NCI-H1930 (cell line): ENCODE results near the gene CNNM2.

Experiments used
- DNase-seq, 2 experiments: peaks; one replicate each; lab custom pipeline; 2025; lab: John Stamatoyannopoulos, UW

Gene CNNM2

DNA sequence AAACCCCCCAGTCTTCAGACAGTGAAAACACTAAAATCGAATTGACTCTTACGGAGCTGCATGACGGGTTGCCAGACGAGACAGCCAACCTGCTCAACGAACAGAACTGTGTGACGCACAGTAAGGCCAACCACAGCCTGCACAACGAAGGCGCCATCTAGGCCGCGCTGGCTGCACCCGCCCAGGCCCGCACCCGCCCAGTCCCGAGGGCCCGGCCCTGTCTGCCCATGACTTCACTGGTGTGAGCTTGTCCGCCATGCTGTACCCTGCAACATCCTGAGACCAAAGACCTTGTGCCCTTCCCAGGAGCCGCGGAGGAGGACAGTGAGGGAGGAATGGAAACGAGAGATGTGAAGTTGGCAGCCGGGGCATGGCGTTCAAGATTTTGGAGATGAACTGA, 158.9 kb downstream of the CNNM2 start:
- DNase-seq, result no peak

DNA sequence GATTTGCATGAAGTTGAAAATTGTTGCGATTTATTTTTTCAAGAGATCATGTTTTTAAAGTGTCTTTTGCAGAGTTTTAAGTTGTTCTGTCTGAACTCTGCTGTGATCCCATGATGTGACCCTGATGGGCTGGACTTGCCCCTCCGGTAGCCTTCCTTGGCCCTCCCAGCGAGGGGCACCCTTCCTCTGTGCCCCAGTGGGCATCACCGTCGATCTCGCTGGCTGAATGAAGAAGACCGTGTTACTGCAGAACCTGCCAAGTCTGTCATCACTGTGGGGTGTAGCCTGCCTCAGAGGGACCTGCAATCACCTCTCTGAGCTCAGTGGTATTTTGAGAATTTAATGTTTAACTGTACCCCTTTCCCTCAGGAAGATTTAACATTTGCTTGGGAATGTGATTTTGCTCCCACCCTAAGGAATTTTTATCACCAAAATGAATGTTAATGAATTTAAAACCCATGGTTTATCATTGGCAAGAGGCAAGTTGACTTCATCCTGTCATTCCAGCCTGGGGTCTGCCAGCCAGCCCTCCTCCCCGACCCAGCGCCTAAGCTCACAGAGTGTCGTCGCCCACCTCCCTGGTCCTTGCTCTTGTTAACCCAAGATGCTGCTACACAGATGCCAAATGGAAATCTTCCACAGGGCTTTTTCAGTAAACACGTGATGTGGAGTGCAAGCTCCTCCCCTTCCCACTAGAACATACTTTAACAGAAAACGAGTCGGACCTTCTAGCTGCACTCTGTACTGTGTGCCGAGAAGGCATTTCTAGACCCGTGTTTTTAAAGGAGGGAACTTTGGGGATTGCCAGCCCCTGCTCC, 159.6 kb downstream of the CNNM2 start:
- no peak for DNase-seq

DNA sequence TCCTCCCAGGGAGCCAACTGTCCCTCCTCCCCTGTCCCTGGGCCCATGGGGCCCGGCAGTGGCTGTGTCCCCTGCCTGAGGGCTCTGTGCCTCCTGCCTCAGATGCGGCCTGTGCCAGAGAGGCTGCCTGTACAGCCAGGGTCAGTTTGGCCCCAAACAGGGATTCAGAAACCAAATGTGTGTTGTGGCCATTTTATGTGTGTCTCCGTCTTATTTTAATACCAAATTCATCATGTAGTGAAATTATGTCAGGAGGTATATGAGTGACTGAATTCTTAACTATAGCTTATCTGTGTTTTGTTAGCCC, 160.2 kb downstream of the CNNM2 start:
- DNase-seq, result no peak

DNA sequence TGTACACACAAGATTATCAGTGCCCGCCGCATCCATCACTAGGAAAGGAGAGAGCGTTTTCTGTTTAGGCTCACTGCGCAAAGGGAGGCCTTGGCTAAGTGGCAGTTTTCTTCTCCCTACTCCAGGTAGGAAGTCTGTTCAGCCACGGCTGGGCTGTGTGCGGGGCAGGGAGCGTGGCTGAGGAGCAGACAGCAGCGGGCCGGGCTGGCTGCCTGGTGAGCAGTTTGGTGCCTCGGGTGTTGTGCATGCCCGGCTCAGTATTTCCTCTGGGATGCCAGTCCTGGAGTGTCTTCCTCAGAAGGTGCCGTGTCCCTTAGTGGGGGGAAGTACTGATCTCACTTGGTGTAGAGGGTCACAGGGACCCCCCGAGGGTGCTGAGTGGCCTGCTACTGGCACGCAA, 160.6 kb downstream of the CNNM2 start:
- DNase-seq, result no peak

DNA sequence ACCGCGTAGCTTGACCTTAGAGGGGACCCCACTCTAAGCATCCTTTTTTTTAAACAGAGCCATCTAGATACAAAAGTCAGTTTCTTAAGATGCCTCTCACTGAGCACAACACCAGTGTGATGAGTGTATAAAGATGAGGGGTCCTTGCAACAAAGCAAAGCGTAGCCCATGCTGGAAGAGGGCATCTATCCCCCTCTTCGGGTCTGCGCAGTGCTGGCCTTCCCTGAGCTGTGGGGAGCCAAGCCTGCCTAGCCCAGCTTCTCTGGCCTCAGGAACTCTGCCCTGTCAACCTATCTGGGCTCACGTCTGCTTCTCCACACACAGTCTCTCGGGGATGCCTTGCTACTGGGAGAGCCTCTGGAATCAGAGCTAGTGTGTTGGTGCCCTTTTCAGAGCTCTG, 161.0 kb downstream of the CNNM2 start:
- DNase-seq, result no peak

DNA sequence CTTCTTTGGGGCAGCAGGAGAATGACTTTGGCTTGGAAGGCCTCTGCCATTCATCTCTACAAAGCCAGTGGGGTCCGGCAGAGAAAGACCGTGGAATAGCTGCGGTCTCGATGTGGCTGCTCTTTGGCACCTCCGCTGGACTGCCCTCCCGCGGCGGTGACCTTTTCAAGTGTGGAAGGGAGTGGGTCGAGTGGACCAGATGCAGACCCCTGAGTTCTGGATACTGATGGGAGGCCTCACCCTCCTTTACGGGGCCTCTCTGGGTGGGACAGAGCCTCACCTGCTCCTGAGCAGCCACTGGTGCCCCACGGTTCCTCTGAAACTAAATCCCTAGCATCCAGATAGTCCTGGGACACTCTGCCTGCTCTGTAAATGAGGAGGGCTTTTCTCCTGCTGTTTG, 161.9 kb downstream of the CNNM2 start:
- DNase-seq, result no peak

DNA sequence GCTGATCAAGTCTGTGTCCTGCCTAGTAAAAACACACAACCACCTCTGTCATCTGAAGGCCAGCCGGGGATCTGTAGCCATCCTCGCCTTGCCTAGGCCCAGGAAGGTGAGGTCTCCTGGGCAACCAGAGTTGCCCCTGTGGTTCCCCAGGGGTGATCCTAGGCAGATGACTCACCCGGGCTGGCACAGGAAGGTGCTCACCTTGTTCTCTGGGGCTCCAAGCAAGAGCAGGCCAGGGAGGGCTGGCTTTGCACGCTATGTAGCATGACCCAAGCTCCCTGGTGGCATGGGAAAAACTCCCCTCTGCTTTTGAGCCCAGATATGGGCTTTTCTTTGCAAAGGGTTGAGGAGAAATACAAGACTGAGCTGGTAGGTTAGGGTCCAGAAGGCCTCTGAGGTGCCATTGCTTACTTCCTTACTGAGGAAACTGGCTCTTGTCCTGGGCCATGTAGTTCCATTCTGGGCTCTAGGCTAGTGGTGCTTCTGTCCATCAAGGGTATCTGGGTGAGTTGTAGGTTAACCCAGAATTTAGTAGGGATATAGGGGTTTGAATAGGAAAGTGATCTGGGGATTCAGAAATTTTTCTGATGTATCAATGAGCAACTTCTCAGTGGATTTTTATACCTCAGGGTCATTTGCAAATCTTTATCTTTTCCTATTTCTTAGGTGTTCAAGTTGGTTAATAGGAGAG, 162.9 kb downstream of the CNNM2 start:
- DNase-seq, result no peak

DNA sequence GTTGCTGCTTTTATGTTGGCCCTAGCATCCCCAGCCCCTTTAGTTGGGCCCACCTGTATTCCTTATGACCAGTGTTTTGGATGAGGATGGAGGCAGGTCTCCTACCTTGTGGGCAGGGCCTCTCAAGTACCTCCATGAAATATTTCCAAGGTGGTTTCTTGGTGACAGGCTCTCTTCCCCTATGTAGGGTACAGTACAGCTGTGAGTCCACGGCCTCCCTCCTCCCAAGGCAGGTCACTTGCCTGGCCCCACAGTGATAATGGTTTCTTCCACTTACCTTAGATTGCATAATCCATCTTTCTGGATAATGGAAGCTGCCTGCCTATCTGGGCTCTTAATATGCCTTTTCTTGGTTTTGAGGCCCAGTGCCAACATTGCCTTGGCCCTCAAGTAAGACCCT, 164.6 kb downstream of the CNNM2 start:
- DNase-seq, result no peak

DNA sequence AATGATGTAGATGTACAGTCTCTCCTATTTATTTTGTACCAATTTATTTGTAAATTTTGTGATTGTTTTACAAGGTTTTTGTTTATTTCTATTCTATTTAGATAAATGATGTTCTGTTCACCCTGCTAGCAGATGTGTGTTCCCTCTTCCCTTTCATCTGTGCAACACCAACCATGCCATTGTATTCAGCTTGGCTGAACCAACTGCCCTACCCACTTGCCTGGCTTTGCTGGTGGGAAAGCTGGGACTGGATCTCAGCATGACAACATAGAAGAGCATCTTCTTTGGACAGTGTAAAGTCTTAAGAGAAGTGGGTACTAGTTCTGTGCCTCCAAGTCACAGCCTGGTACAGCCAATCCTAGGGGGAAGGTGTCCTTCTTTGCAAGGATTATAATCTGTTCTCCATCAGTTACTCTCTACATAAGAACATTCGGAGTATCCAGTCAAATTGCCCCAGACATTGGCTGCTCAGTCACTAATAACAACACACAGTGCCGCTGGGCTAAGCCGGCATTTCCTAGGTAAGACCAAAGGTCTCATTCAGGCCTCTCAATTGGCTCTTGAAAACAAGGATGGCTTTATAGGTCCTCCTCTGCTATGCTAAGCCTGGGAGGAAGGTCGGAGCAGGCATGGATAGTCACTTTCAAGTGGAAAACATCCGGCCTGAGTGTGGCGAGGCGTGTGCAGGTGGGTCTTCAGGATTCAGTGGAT, 165.3 kb downstream of the CNNM2 start:
- no peak for DNase-seq

DNA sequence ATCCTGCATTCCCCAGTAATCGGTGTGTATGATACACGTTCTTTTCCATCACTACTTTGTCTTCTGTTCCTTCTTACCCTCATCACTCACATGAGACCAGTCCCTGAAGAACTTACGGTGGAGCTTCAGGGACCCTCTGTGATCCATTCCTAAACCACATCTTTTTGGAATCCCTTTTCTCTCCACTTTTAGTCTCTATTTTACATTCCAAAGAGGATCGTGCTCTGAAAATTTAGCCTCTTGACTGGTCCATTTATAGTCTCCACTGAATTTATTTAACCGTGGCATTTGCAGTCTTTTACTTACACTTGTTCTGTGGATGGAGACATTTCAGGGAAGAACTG, 165.9 kb downstream of the CNNM2 start:
- DNase-seq, result no peak

DNA sequence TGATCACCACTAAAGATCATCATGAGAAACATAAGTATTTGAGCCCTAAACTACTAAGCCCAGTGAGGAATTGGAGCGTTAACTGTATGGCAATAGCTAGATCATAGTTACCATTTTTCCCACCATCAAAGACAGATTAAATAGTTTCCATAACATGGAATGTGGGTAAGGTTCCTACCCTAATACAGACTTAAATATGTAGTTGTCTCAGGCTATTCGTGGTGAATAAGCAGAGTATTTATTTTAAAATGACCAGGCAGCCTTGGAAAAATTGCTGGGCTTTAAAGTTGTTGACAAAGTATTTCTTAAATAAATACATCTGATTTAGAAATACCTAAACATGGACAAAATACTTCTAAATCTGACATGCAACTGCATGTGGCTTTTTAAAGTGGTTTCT, 168.2 kb downstream of the CNNM2 start:
- DNase-seq, result no peak

DNA sequence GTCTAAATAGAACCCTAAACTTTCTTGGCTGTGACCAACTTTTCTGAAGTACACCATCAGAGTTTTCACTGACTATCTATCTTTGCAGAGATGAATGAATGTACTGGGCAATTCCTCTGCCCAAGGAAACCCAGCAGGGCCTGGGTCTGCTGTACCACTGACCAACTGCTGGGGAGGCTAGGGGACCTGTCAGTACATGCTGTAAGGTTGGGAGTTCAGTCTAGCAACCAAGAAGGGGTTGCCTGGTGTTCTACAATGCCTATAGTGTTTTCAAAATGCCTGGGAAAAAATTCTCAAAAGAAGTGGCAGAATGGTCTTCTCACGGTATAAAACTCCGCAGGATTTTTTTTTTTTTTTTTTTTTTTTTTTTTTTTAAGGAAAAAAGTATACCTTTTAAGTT, 168.7 kb downstream of the CNNM2 start:
- no peak for DNase-seq

DNA sequence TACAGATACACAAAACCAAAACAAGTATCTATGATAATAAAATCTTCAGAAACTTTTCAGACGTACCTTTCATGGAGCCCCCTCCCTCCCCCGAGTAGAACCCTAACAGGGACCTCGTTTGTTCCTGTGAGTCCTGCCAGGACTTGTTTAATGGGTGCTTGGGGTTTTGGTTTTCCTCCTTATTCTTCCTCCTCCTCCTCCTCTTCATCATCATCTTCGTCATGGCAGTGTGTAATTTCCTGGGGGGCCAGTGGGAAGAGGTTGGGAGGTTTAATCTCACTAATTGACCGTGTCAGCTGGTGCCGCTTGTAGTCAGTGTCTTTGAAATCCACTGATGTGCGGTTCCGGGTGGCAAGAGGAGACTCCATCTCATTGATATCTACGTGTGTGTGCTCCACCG, 171.4 kb downstream of the CNNM2 start:
- no peak for DNase-seq

DNA sequence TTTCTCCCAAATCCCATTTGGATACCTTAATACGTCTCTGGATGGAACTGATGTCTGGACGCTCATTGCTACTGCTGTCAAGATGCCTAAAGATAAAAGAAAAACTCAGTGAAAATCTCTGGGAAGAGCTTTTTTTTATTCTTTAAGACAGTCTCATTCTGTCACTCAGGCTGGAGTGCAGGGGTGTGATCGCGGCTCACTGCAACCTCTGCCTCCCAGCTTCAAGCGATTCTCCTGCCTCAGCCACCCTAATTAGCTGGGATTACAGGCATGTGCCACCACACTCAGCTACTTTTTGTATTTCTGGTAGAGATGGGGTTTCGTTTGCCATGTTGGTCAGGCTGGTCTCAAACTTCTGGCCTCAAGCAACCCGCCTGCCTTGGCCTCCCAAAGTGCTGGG, 172.8 kb downstream of the CNNM2 start:
- DNase-seq, result no peak

DNA sequence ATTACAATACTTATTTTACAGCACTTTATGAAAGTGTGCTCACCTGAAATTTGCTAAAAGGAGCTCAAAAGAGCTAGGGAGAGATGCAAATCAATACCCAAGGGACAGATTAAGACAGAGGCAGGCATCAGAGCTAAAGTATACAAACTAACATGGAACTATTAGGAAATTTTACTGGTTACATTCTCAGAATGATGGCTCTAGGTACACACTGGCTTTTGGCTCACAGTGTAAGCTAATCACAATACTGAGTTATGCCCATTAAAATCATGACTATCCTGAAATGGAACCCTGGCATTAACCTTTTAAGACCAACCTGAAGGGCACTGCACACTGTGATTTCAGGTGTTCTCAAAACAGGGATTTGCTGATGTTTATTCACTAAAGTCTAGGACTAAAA, 176.9 kb downstream of the CNNM2 start:
- DNase-seq, result no peak

DNA sequence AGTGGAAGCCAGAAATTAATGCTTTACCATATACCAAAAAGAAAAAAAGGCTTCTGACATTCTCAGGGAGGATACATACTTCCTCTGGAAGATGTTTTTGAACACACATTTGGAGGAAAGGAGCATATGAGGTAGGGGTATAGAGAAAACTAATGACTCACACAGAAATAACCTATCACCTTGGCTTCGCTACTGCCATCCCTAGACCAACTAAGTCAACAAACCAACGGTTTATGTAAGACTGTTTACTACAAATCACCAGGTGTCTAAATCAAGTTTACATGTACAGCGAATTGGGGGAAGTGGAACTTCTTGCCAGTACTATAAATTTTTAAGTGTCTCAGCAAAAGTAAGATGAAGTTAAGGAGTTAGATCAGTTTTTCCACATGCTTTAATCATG, 178.0 kb downstream of the CNNM2 start:
- no peak for DNase-seq

DNA sequence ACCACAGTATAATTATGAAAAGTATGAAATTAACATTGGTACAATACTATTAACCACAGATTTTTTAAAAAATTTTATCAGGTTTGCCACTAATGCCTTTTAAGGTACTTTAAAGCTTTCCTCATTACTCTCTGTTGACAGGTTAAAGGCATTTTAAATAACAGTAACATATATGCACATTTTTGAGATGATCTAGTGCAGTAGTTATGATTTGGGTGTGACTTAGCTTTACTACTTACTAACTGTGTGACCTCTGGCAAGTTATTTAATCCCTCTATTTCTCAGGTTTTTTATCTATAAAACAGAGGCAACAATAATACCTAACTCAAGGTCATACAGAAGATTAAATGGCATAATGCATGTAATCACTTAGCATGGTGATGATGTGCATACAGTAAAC, 180.1 kb downstream of the CNNM2 start:
- no peak for DNase-seq

DNA sequence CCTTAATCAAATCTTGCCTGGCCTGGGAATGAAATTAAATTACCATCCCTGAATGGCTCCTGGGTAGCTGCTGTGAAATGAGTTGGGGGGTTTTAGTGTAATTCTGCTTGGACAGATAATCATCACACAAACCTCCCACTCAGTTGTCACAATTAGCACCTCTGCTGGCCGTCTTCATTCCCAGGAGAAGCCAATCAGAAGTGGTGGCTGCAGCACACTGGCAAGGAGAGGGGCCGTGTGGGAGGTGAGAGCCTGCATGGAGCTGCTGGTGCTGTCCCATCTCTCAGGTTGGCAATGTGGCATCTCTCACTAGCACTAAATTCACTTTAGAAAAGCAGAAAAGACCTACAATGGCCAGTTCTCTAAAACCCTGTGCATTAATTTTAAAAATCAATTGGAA, 182.5 kb downstream of the CNNM2 start:
- DNase-seq, result no peak

DNA sequence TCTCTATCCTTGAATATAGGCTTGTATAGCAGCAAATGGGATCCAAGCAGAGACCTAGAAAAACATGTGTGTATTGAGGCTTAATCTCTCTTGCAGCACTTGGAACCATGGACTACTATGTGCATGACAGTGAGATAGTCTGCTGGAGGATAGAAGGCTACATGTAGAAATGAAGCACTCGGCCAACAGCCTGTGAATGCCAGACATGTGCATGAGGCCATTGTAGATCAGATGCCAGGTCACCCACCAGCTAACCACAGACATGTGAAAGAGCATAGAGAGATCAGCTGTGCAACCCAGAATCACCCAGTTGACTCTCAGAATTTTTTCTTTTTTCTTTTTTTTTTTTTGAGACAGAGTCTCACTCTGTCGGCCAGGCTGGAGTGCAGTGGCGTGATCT, 184.1 kb downstream of the CNNM2 start:
- DNase-seq, result no peak

DNA sequence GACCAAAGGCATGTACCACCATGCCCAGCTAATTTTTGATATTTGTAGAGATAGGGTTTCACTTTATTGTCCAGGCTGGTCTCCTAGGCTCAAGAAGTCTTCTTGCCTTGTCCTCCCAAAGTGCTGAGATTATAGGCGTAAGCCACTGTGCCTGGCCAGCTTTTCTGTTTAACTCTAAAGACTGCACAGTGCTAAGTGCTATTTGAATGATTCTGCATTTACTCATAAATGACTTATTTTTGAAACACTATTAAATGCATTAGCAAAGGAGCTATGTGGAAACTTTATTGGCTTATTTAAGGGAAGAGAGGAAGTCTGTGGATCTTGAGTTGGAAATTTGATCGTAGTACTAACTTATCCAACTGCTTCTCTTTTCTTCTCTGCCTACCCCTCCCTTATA, 185.9 kb downstream of the CNNM2 start:
- no peak for DNase-seq

DNA sequence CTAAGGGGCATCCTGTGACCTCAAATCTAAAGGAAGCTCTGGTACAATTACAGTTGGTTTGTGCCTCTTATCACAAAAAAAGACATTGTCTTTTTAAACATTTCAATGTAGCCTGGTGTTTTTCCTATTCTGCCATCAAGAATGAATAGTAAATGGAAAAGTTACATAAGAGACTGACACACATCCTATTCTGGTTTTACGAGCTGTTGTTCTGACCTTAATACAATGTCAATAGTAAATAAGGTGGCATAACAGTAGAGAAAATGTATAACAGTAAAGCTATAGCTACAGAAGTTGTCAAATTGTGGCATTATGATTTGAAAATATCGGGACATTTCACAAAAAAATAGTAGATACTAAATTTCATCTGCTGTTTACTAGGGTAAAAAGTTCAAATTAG, 186.6 kb downstream of the CNNM2 start:
- no peak for DNase-seq

DNA sequence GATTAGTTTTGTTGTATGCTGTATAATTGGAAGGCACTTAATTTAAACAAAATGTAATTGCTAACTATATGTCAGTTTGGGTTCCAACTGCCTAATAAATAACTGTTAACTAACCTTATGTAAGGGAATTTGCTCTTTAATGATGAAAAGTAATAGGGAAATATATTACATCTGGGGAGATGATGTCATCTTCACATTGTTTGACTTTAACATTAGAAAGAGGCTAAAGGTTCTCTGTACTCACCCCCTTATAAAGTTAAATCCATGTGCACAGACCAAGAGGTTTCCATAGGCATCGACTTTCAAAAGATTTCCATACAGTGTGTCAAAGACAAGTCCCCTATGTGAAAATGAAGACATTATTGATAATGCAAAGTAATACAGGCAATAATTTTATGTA, 187.4 kb downstream of the CNNM2 start:
- no peak for DNase-seq

DNA sequence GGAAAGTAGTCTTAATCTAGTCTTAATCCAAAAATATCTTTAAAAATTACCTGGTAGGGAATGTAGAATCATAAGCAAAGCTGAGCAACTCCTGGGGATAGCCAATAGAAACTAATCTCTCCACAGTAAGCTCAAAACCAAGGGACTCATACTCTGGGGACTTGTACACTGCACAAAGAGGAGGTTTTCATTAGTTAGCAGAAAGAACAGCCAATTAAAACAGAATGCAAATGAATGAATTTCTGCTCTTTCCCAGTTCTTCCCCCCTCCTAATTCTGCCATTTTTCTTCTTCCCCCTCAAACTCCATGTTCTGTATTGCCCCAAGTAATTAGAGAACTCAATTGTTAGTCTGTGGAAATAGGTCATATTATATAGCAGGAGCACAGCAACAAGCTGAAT, 188.4 kb downstream of the CNNM2 start:
- no peak for DNase-seq

DNA sequence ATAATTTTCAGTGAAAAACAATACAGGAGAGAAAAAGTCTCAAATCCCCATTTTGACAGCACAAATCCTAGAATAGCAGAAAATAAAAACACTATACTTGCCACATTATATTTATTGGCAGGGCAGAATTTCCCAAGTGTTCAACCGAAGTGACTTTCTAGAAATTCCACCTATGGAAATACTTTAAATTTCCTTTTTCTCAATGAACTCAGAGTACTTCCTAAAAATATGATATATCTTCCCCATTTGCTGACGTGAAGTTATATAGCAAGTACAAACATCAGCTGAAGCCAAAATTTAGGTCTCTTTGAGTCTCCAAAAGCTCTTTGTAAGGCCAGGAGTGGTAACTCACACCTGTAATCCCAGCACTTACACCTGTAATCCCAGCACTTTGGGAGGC, 191.7 kb downstream of the CNNM2 start:
- DNase-seq, result no peak
